Left colon (tissue), 2 donors: Measurements from ENCODE around the gene TRIB2. TPM values are rescaled to one million over a fixed set of nuclear protein-coding genes. Genes with fewer than 3 reads are reported as not detected.

Experiments
- ATAC-seq: fragments of 200-7000 bp; cut with Tn5 transposase; one replicate; pipeline ENCODE4 v1.9.1; 2020; ENCODE audit warnings: mild to moderate bottlenecking, moderate library complexity
- DNase-seq, 2 donors: peaks; one replicate each; pipeline ENCODE4 v3.0.0-alpha.2; 2020
- intact Hi-C, 2 donors: fragments of 100-400 bp; cut with DNase I in 1 of 2; cut with micrococcal nuclease in 1 of 2; formaldehyde crosslinking; loops; one replicate each; pipeline versions ENCODE4 v1.11.2 to v1.14.0; 2022; cut with DNase I, micrococcal nuclease
- total RNA-seq, 2 donors: library from RNA; stranded (reverse); fragmentation: NEBNext Ultra II Directional; extraction: Animal tissue kit (Norgen Biotek cat#: 25700); gene quantifications; one replicate each; pipeline ENCODE4 v1.2.1, GENCODE V29; 2021
- donor health status: DM: no; HTN: no; CAD: no.
- donor health status: DM: yes; HTN: yes; CAD: no.

The TRIB2 gene
- total RNA-seq, 2 donors from 2014 or later = 3.4 to 7.8 TPM

- peak; percentile 38 for ATAC-seq
- DNase-seq = peak in 1 of 2 donors; percentile 42
- intact Hi-C loops = loop anchor here in 1 of 2 donors (10.0 kb wide), 1 partner anchor 277 kb away; no protein-coding TSS in a partner anchor
These were observed 11.6 kb downstream of the TRIB2 start for GRCh38 chr2:12728221-12728777.

GRCh38 chr2:12730265-12730664, 13.5 kb downstream of the TRIB2 start:
- ATAC-seq = no peak
- intact Hi-C loops = no loop called here

GRCh38 chr2:12731701-12732280, 15.1 kb downstream of the TRIB2 start:
- ATAC-seq = no peak
- no peak for DNase-seq
- intact Hi-C loops = no loop called here

More at GRCh38 chr2:12730265-12730664, 13.5 kb downstream of the TRIB2 start:
- DNase-seq = no peak

GRCh38 chr2:12732651-12733050, 15.9 kb downstream of the TRIB2 start:
- intact Hi-C loops = no loop called here
- ATAC-seq = no peak

GRCh38 chr2:12733846-12734245, 17.1 kb downstream of the TRIB2 start:
- intact Hi-C loops = no loop called here
- no peak for DNase-seq
- ATAC-seq = peak; percentile 40

More at GRCh38 chr2:12732651-12733050, 15.9 kb downstream of the TRIB2 start:
- no peak for DNase-seq

GRCh38 chr2:12734914-12735654, 18.3 kb downstream of the TRIB2 start:
- intact Hi-C loops = no loop called here
- DNase-seq (no peak), ATAC-seq (no peak)

- DNase-seq (no peak), ATAC-seq (no peak)
- intact Hi-C loops = no loop called here
These were observed 20.6 kb downstream of the TRIB2 start for GRCh38 chr2:12737297-12737696.

GRCh38 chr2:12737738-12738485, 21.2 kb downstream of the TRIB2 start:
- ATAC-seq (no peak), DNase-seq (no peak)
- intact Hi-C loops = no loop called here

- ATAC-seq (no peak), DNase-seq (no peak)
- intact Hi-C loops = no loop called here
These were observed 23.1 kb downstream of the TRIB2 start for GRCh38 chr2:12739721-12740254.

- intact Hi-C loops = no loop called here
- no peak for DNase-seq
- ATAC-seq = no peak
These were observed 24.6 kb downstream of the TRIB2 start for GRCh38 chr2:12741380-12741779.

GRCh38 chr2:12742891-12743290, 26.2 kb downstream of the TRIB2 start:
- no peak for ATAC-seq
- intact Hi-C loops = no loop called here

GRCh38 chr2:12750166-12750905, 33.6 kb downstream of the TRIB2 start:
- no peak for DNase-seq
- no peak for ATAC-seq
- intact Hi-C loops = no loop called here

More at GRCh38 chr2:12742891-12743290, 26.2 kb downstream of the TRIB2 start:
- DNase-seq = no peak

- ATAC-seq (no peak), DNase-seq (no peak)
- intact Hi-C loops = no loop called here
These were observed 37.9 kb downstream of the TRIB2 start for GRCh38 chr2:12754643-12755042.

GRCh38 chr2:12755384-12755783, 38.6 kb downstream of the TRIB2 start:
- DNase-seq (no peak), ATAC-seq (no peak)
- intact Hi-C loops = no loop called here

GRCh38 chr2:12759248-12759647, 42.5 kb downstream of the TRIB2 start:
- ATAC-seq = no peak

GRCh38 chr2:12761104-12761503, 44.4 kb downstream of the TRIB2 start:
- DNase-seq = no peak
- ATAC-seq = no peak
- intact Hi-C loops = no loop called here

More at GRCh38 chr2:12759248-12759647, 42.5 kb downstream of the TRIB2 start:
- intact Hi-C loops = no loop called here
- DNase-seq = no peak

- ATAC-seq (no peak), DNase-seq (no peak)
- intact Hi-C loops = no loop called here
These were observed 45.6 kb downstream of the TRIB2 start for GRCh38 chr2:12762337-12762736.

- intact Hi-C loops = no loop called here
- DNase-seq = no peak
- no peak for ATAC-seq
These were observed 46.2 kb downstream of the TRIB2 start for GRCh38 chr2:12762976-12763375.

GRCh38 chr2:12763486-12763885, 46.8 kb downstream of the TRIB2 start:
- no peak for DNase-seq
- ATAC-seq = no peak
- intact Hi-C loops = no loop called here
